Measurements from ENCODE around the gene ANKFN1.

Gene ANKFN1

GRCh38 chr17:56130631-56131030 lies 22.6 kb upstream of the ANKFN1 start:
- TF ChIP-seq EZH2phosphoT487 (IDR thresholded peaks at IDR 0.05; ENCODE audit: borderline replicate concordance): no peak
- no peak for TF ChIP-seq CTCF (conservative IDR thresholded peaks at IDR 0.05; ENCODE audit: low read length)
- H3F3A ChIP-seq (ENCODE audit: low read depth): no peaks in the 10 kb centered on the region
- no peak overlapping the region for H3K4me2 ChIP-seq (ENCODE audit: low read depth, low read length, poor library complexity, severe bottlenecking)
- H3K9me2 ChIP-seq (replicated peaks; ENCODE audit: low read depth, low read length): no peaks in the 10 kb centered on the region
- no peaks in the 10 kb centered on the region for H3K27me3 ChIP-seq (ENCODE audit: insufficient read depth, low read length, poor library complexity, severe bottlenecking)
- no peaks in the 10 kb centered on the region for H3K36me3 ChIP-seq (ENCODE audit: insufficient read depth, low read length)
- no peaks in the 10 kb centered on the region for H4K20me1 ChIP-seq (ENCODE audit: insufficient read depth, low read length, poor library complexity, severe bottlenecking)
- peaks cover 4% of the 10 kb centered on the region for H3K4me1 ChIP-seq (ENCODE audit: insufficient read depth, low read length, poor library complexity, severe bottlenecking)
- H3K79me2 ChIP-seq (ENCODE audit: insufficient read depth, low read length): no peaks in the 10 kb centered on the region
- H3K9ac ChIP-seq (ENCODE audit: low read depth, low read length, poor library complexity, severe bottlenecking): no peak overlapping the region
- H3K4me3 ChIP-seq (ENCODE audit: low read length, poor library complexity, severe bottlenecking): no peak overlapping the region
- no peaks in the 10 kb centered on the region for H3K9me3 ChIP-seq (ENCODE audit: insufficient read depth, low read depth, low read length)
- H2AFZ ChIP-seq (ENCODE audit: low read length): no peak overlapping the region

DNA sequence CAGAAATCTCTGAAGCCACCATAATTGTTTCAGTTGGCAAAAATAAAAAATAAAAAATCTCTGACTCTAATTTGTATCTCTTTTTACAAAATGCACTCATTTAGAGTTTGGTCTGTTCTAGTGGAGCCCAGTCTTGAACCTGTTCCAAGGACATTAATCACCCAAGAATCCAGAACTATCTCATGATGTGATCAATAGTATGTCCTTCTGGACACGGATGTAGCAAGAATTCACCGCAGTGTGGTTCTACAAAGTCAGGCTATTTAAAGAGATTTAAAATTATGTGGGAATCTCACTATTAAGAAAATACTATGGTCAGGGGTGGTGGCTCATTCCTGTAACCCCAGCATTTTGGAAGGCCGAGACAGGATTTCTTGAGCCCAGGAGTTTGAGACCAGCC lies 21.8 kb upstream of the ANKFN1 start:
- H3K4me3 ChIP-seq (ENCODE audit: low read length, poor library complexity, severe bottlenecking): no peak overlapping the region
- no peaks in the 10 kb centered on the region for H4K20me1 ChIP-seq (ENCODE audit: insufficient read depth, low read length, poor library complexity, severe bottlenecking)
- no peak overlapping the region for H2AFZ ChIP-seq (ENCODE audit: low read length)
- peaks cover 4% of the 10 kb centered on the region for H3K4me1 ChIP-seq (ENCODE audit: insufficient read depth, low read length, poor library complexity, severe bottlenecking)
- no peaks in the 10 kb centered on the region for H3K79me2 ChIP-seq (ENCODE audit: insufficient read depth, low read length)
- no peaks in the 10 kb centered on the region for H3K9me2 ChIP-seq (replicated peaks; ENCODE audit: low read depth, low read length)
- TF ChIP-seq CTCF (conservative IDR thresholded peaks at IDR 0.05; ENCODE audit: low read length): no peak
- no peak for TF ChIP-seq EZH2phosphoT487 (IDR thresholded peaks at IDR 0.05; ENCODE audit: borderline replicate concordance)
- no peaks in the 10 kb centered on the region for H3K27me3 ChIP-seq (ENCODE audit: insufficient read depth, low read length, poor library complexity, severe bottlenecking)
- H3F3A ChIP-seq (ENCODE audit: low read depth): no peaks in the 10 kb centered on the region
- no peaks in the 10 kb centered on the region for H3K9me3 ChIP-seq (ENCODE audit: insufficient read depth, low read depth, low read length)
- no peaks in the 10 kb centered on the region for H3K36me3 ChIP-seq (ENCODE audit: insufficient read depth, low read length)
- no peak overlapping the region for H3K4me2 ChIP-seq (ENCODE audit: low read depth, low read length, poor library complexity, severe bottlenecking)
- H3K9ac ChIP-seq (ENCODE audit: low read depth, low read length, poor library complexity, severe bottlenecking): no peak overlapping the region

- Histone ChIP-seq H3K79me2 (ENCODE audit: insufficient read depth, low read length) (no peaks in the 10 kb centered on the region), H3F3A (ENCODE audit: low read depth) (no peaks in the 10 kb centered on the region), H3K4me3 (ENCODE audit: low read length, poor library complexity, severe bottlenecking) (no peak overlapping the region), H3K36me3 (ENCODE audit: insufficient read depth, low read length) (no peaks in the 10 kb centered on the region), H4K20me1 (ENCODE audit: insufficient read depth, low read length, poor library complexity, severe bottlenecking) (no peaks in the 10 kb centered on the region), H3K27me3 (ENCODE audit: insufficient read depth, low read length, poor library complexity, severe bottlenecking) (no peaks in the 10 kb centered on the region), H3K4me1 (ENCODE audit: insufficient read depth, low read length, poor library complexity, severe bottlenecking) (no peaks in the 10 kb centered on the region), H3K9me2 (replicated peaks; ENCODE audit: low read depth, low read length) (no peaks in the 10 kb centered on the region), H3K4me2 (ENCODE audit: low read depth, low read length, poor library complexity, severe bottlenecking) (no peak overlapping the region), H2AFZ (ENCODE audit: low read length) (no peak overlapping the region), H3K9me3 (ENCODE audit: insufficient read depth, low read depth, low read length) (no peaks in the 10 kb centered on the region), H3K9ac (ENCODE audit: low read depth, low read length, poor library complexity, severe bottlenecking) (no peak overlapping the region)
- TF ChIP-seq EZH2phosphoT487 (IDR thresholded peaks at IDR 0.05; ENCODE audit: borderline replicate concordance): no peak
- TF ChIP-seq CTCF (conservative IDR thresholded peaks at IDR 0.05; ENCODE audit: low read length): no peak
Observed at GRCh38 chr17:56136301-56136700, 17.0 kb upstream of the ANKFN1 start.

All from Loucy (cell line).